ENCODE data around the gene SLC13A5.

Gene SLC13A5

GRCh38 chr17:6724009-6724408 is 10.8 kb upstream of the SLC13A5 start:
- DNase-seq (ENCODE audit: low spot score): no peak
- TF ChIP-seq CTCF (IDR thresholded peaks at IDR 0.05; ENCODE audit: borderline replicate concordance, control extremely low read depth, extremely low read depth, insufficient read depth, missing control alignments): no peak
- in situ Hi-C loops (cut with MboI; ENCODE audit: low sequenced_read_pairs, unreplicated experiment): no loop called here

GRCh38 chr17:6721744-6722143 is 8.6 kb upstream of the SLC13A5 start:
- DNase-seq (ENCODE audit: low spot score): no peak
- in situ Hi-C loops (cut with MboI; ENCODE audit: low sequenced_read_pairs, unreplicated experiment): no loop called here
- no peak for TF ChIP-seq CTCF (IDR thresholded peaks at IDR 0.05; ENCODE audit: borderline replicate concordance, control extremely low read depth, extremely low read depth, insufficient read depth, missing control alignments)

DNA sequence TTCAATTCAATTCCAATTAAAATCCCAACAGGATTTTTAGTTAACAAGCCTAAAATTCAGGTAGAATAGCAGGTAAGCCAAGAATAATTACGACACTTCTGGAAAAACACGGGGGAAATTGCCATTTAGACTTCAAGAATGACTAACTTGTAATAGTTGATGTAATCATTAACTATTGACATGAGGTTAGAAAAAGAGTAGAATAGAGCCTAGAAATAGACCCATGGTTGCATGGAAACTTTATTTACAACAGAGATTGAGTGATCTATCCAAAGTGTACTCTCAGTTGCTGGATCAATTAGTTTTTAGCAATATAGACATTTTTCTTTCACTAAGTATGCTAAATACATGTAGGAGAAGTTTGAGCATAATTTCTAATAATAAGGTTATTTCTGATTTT is 3.6 kb upstream of the SLC13A5 start:
- DNase-seq (ENCODE audit: low spot score): no peak
- TF ChIP-seq CTCF (IDR thresholded peaks at IDR 0.05; ENCODE audit: borderline replicate concordance, control extremely low read depth, extremely low read depth, insufficient read depth, missing control alignments): no peak
- in situ Hi-C loops (cut with MboI; ENCODE audit: low sequenced_read_pairs, unreplicated experiment): no loop called here

- no peak for DNase-seq (ENCODE audit: low spot score)
- in situ Hi-C loops (cut with MboI; ENCODE audit: low sequenced_read_pairs, unreplicated experiment): no loop called here
- no peak for TF ChIP-seq CTCF (IDR thresholded peaks at IDR 0.05; ENCODE audit: borderline replicate concordance, control extremely low read depth, extremely low read depth, insufficient read depth, missing control alignments)
Measured at GRCh38 chr17:6714315-6714874, 1.2 kb upstream of the SLC13A5 start.

- no peak for TF ChIP-seq CTCF (IDR thresholded peaks at IDR 0.05; ENCODE audit: borderline replicate concordance, control extremely low read depth, extremely low read depth, insufficient read depth, missing control alignments)
- no peak for DNase-seq (ENCODE audit: low spot score)
- in situ Hi-C loops (cut with MboI; ENCODE audit: low sequenced_read_pairs, unreplicated experiment): no loop called here
Measured at GRCh38 chr17:6713918-6714271, 726 bp upstream of the SLC13A5 start.

DNA sequence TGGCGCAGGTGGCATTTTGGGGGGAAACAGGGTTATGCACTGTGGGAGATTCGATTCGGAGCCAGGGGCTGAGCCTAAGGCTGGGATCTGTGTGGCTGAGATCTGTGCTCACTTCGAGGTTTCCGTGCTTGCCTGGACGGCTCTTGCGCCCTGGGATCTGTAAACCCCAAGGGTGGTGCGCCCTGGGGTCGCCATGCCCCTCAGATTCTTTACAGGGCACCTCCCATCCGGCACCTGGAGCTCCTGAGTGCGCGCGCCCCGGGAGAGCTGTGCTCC is 377 bp downstream of the SLC13A5 start:
- no peak for DNase-seq (ENCODE audit: low spot score)
- no peak for TF ChIP-seq CTCF (IDR thresholded peaks at IDR 0.05; ENCODE audit: borderline replicate concordance, control extremely low read depth, extremely low read depth, insufficient read depth, missing control alignments)
- in situ Hi-C loops (cut with MboI; ENCODE audit: low sequenced_read_pairs, unreplicated experiment): no loop called here

Data from GM13976 (cell line).